HepG2 (cell line): Measurements from ENCODE around the gene TP73. TPM values are rescaled to one million over a fixed set of nuclear protein-coding genes. Genes with fewer than 3 reads are reported as not detected.

Experiments used
- ATF1 ChIP-seq: IDR thresholded peaks from 2 replicates; pipeline ENCODE4 v1.6.1; 2016; ENCODE audit warnings: mild to moderate bottlenecking, control low read depth
- CREBL2 ChIP-seq: sonication (generic); formaldehyde crosslinking; IDR thresholded peaks from 2 replicates; pipeline ENCODE4 v1.8.1; 2023; ENCODE audit warnings: missing genetic modification reagents, mild to moderate bottlenecking, borderline replicate concordance
- GZF1 ChIP-seq: sonication (generic); formaldehyde crosslinking; IDR thresholded peaks from 2 replicates; pipeline ENCODE4 v1.5.1; 2020; ENCODE audit warnings: mild to moderate bottlenecking, missing genetic modification reagents
- KDM1A ChIP-seq: IDR thresholded peaks from 2 replicates; pipeline ENCODE4 v1.6.1; 2016; ENCODE audit warnings: missing compliant biosample characterization
- MTA3 ChIP-seq: sonication (generic); formaldehyde crosslinking; IDR thresholded peaks from 2 replicates; pipeline ENCODE4 v1.4.0; 2020; ENCODE audit warnings: missing genetic modification reagents
- MTF1 ChIP-seq: sonication (generic); formaldehyde crosslinking; IDR thresholded peaks from 2 replicates; pipeline ENCODE4 v1.5.0; 2020; ENCODE audit warnings: missing genetic modification reagents
- MYNN ChIP-seq: sonication (generic); formaldehyde crosslinking; IDR thresholded peaks from 2 replicates; pipeline ENCODE4 v1.4.0; 2020; ENCODE audit warnings: mild to moderate bottlenecking, low read depth, missing genetic modification reagents
- NFKB2 ChIP-seq: sonication (generic); formaldehyde crosslinking; IDR thresholded peaks from 2 replicates; pipeline ENCODE4 v1.4.0; 2020; ENCODE audit warnings: missing genetic modification reagents, borderline replicate concordance
- NFRKB ChIP-seq: fragments of 450-650 bp; IDR thresholded peaks from 2 replicates; pipeline ENCODE4 v1.6.1; 2017
- SAFB2 ChIP-seq: sonication (generic); formaldehyde crosslinking; IDR thresholded peaks from 2 replicates; pipeline ENCODE4 v1.5.1; 2020; ENCODE audit warnings: missing genetic modification reagents, low read depth, mild to moderate bottlenecking, borderline replicate concordance
- SP5 ChIP-seq: IDR thresholded peaks from 2 replicates; pipeline ENCODE4 v1.6.1; 2016; ENCODE audit warnings: low read depth, borderline replicate concordance
- SUZ12 ChIP-seq: fragments of 150-350 bp; IDR thresholded peaks from 2 replicates; pipeline ENCODE4 v1.6.1; 2014; ENCODE audit warnings: low read depth, low read length
- TCF12 ChIP-seq, 2 experiments: fragments of 450-650 bp in 1 of 2; sonication (generic) in 1 of 2; formaldehyde crosslinking in 1 of 2; IDR thresholded peaks; 2 replicates each; pipeline versions ENCODE4 v1.6.1 to v1.8.0; 2017 to 2022; ENCODE audit warnings: antibody characterized with exemption in 1 of 2, mild to moderate bottlenecking in 1 of 2, missing genetic modification reagents in 1 of 2, moderate library complexity in 1 of 2
- THAP11 ChIP-seq: IDR thresholded peaks from 2 replicates; pipeline ENCODE4 v1.6.1; 2016; ENCODE audit warnings: missing biosample characterization, missing genetic modification reagents
- XBP1 ChIP-seq: sonication (generic); formaldehyde crosslinking; IDR thresholded peaks from 2 replicates; pipeline ENCODE4 v1.5.0; 2020; ENCODE audit warnings: missing genetic modification reagents
- ZFYVE20 ChIP-seq: sonication (generic); formaldehyde crosslinking; IDR thresholded peaks from 2 replicates; pipeline ENCODE4 v1.8.0; 2023; ENCODE audit warnings: low read depth, mild to moderate bottlenecking, moderate library complexity, missing genetic modification reagents, borderline replicate concordance
- ZNF260 ChIP-seq: sonication (generic); formaldehyde crosslinking; IDR thresholded peaks from 2 replicates; pipeline ENCODE4 v1.4.0; 2020; ENCODE audit warnings: missing genetic modification reagents, low read depth, mild to moderate bottlenecking, borderline replicate concordance
- ZNF383 ChIP-seq: sonication (generic); formaldehyde crosslinking; IDR thresholded peaks from 2 replicates; pipeline ENCODE4 v1.4.0; 2020; ENCODE audit warnings: missing genetic modification reagents, mild to moderate bottlenecking, borderline replicate concordance
- ZNF431 ChIP-seq: sonication (generic); formaldehyde crosslinking; IDR thresholded peaks from 2 replicates; pipeline ENCODE4 v1.9.0; 2022; ENCODE audit warnings: missing genetic modification reagents, low read depth, mild to moderate bottlenecking, borderline replicate concordance
- ZNF484 ChIP-seq: sonication (generic); formaldehyde crosslinking; IDR thresholded peaks from 2 replicates; pipeline ENCODE4 v1.5.1; 2020; ENCODE audit warnings: mild to moderate bottlenecking, low read depth, missing genetic modification reagents, borderline replicate concordance
- ZNF512B ChIP-seq: sonication (generic); formaldehyde crosslinking; IDR thresholded peaks from 2 replicates; pipeline ENCODE4 v1.5.1; 2020; ENCODE audit warnings: missing genetic modification reagents, mild to moderate bottlenecking, borderline replicate concordance
- ZNF550 ChIP-seq: sonication (generic); formaldehyde crosslinking; IDR thresholded peaks from 2 replicates; pipeline ENCODE4 v1.4.0; 2020; ENCODE audit warnings: mild to moderate bottlenecking, missing genetic modification reagents, borderline replicate concordance
- ZNF724P ChIP-seq: sonication (generic); formaldehyde crosslinking; IDR thresholded peaks from 2 replicates; pipeline ENCODE4 v1.8.0; 2022; ENCODE audit warnings: missing genetic modification reagents, borderline replicate concordance
- ZNF776 ChIP-seq: sonication (generic); formaldehyde crosslinking; IDR thresholded peaks from 2 replicates; pipeline ENCODE4 v1.4.0; 2020; ENCODE audit warnings: mild to moderate bottlenecking, missing genetic modification reagents
- ZNF781 ChIP-seq: sonication (generic); formaldehyde crosslinking; IDR thresholded peaks from 2 replicates; pipeline ENCODE4 v1.5.1; 2020; ENCODE audit warnings: borderline replicate concordance, mild to moderate bottlenecking, missing genetic modification reagents; ENCODE audit errors: not compliant biosample characterization
- ZSCAN22 ChIP-seq: sonication (generic); formaldehyde crosslinking; IDR thresholded peaks from 2 replicates; pipeline ENCODE4 v1.4.0; 2020; ENCODE audit warnings: mild to moderate bottlenecking, missing genetic modification reagents
- polyA plus RNA-seq, 8 experiments: library from polyadenylated mRNA; depleted of rRNA in 3 of 8; stranded (reverse) in 7 of 8; unstranded in 1 of 8; fragments of >200 nt; fragmentation: Illumina TruSeq in 4 of 8; extraction: Trizol in 4 of 8; gene quantifications; 2 replicates each; pipeline versions ENCODE4 v1.2.1 to v1.2.3, GENCODE V29; 2011 to 2016; ENCODE audit warnings: low read depth in 4 of 8, missing spikeins in 1 of 8, mixed read lengths in 1 of 8; ENCODE audit not compliant: insufficient read depth in 1 of 8
- total RNA-seq, 5 experiments: library from RNA; depleted of rRNA; stranded (reverse); fragments of >200 nt; fragmentation: Illumina TruSeq; extraction: Trizol; gene quantifications; 2 replicates each; pipeline ENCODE4 v1.2.3, GENCODE V29; 2016; ENCODE audit warnings: low read depth in 1 of 5
- TF ChIP-seq, protein P1 (sequence below): sonication (generic); formaldehyde crosslinking; IDR thresholded peaks from 2 replicates; pipeline ENCODE4 v1.9.0; 2022; ENCODE audit warnings: low read depth, missing genetic modification reagents

The TP73 gene
- total and polyA plus RNA-seq, 2 of the 13 experiments (the other 11 are each of a cell fraction or from before 2014, with no cell fraction given) = 0.49 to 1.1 TPM

- TF ChIP-seq ZNF512B (CRISPR knock-in tag) = no peak
- no peak for TF ChIP-seq ZNF781 (CRISPR knock-in tag)
- TF ChIP-seq KDM1A (CRISPR knock-in tag) = no peak
- peak; percentile 38; the same call in 1 of the 2 replicates for TF ChIP-seq NFKB2 (CRISPR knock-in tag)
- TF ChIP-seq SAFB2 (CRISPR knock-in tag) = 0 out of 2 replicates have a peak, but pooled peaks have one; percentile 48
- no peak for TF ChIP-seq ZNF550
- TF ChIP-seq SP5 (CRISPR knock-in tag) = no peak
- TF ChIP-seq MTF1 = no peak
- TF ChIP-seq ZNF776 (CRISPR knock-in tag) = no peak; the same call in 1 of the 2 replicates
- no peak for TF ChIP-seq XBP1
- no peak for TF ChIP-seq ZNF484 (CRISPR knock-in tag)
- no peak for TF ChIP-seq SUZ12
- no peak for TF ChIP-seq ZNF431 (CRISPR knock-in tag)
- no peak for TF ChIP-seq ZFYVE20 (CRISPR knock-in tag)
- TF ChIP-seq GZF1 (CRISPR knock-in tag) = peak; percentile 97
- TF ChIP-seq, protein P1, sequence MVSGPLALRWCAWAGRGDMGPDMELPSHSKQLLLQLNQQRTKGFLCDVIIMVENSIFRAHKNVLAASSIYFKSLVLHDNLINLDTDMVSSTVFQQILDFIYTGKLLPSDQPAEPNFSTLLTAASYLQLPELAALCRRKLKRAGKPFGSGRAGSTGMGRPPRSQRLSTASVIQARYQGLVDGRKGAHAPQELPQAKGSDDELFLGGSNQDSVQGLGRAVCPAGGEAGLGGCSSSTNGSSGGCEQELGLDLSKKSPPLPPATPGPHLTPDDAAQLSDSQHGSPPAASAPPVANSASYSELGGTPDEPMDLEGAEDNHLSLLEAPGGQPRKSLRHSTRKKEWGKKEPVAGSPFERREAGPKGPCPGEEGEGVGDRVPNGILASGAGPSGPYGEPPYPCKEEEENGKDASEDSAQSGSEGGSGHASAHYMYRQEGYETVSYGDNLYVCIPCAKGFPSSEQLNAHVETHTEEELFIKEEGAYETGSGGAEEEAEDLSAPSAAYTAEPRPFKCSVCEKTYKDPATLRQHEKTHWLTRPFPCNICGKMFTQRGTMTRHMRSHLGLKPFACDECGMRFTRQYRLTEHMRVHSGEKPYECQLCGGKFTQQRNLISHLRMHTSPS (CRISPR knock-in tag) = peak; percentile 57
- TF ChIP-seq NFRKB = no peak
- no peak for TF ChIP-seq CREBL2 (CRISPR knock-in tag)
- no peak for TF ChIP-seq THAP11 (CRISPR knock-in tag)
- no peak for TF ChIP-seq MYNN (CRISPR knock-in tag)
- TF ChIP-seq ATF1 (CRISPR knock-in tag) = no peak
- TF ChIP-seq TCF12 (IDR thresholded peaks at IDR 0.05) = no peak
- no peak for TF ChIP-seq TCF12 (CRISPR knock-in tag; IDR thresholded peaks at IDR 0.05)
- TF ChIP-seq ZNF383 = no peak
- no peak for TF ChIP-seq ZNF260 (CRISPR knock-in tag)
- no peak for TF ChIP-seq ZSCAN22
- no peak; the same call in 1 of the 2 replicates for TF ChIP-seq ZNF724P (CRISPR knock-in tag)
- no peak for TF ChIP-seq MTA3 (CRISPR knock-in tag)
Observed at GRCh38 chr1:3625151-3625907, 27.0 kb upstream of the TP73 start (continued).
